ENCODE results near the gene PPFIA3.
"Not testable (repeated sequence)": the region's sequence is repeated elsewhere in the genome, so short reads cannot be mapped to it uniquely, and the experiment has no call there.

PPFIA3 gene

GRCh38 chr19:49125025-49125731, 5.8 kb downstream of the PPFIA3 start:
- DNase-seq: no peak

- no peak for DNase-seq
These were observed 7.2 kb downstream of the PPFIA3 start for GRCh38 chr19:49126575-49126974.

- not testable (repeated sequence) for DNase-seq
These were observed 7.9 kb downstream of the PPFIA3 start for GRCh38 chr19:49127225-49127624.

GRCh38 chr19:49127674-49128544, 8.6 kb downstream of the PPFIA3 start:
- peak; percentile 97 for DNase-seq

- DNase-seq: no peak
These were observed 9.3 kb downstream of the PPFIA3 start for GRCh38 chr19:49128545-49129237.

GRCh38 chr19:49129238-49129583, 9.9 kb downstream of the PPFIA3 start:
- DNase-seq: no peak

- no peak for DNase-seq
These were observed 11.0 kb downstream of the PPFIA3 start for GRCh38 chr19:49130325-49130724.

GRCh38 chr19:49132974-49133609, 13.7 kb downstream of the PPFIA3 start:
- peak; percentile 49 for DNase-seq

GRCh38 chr19:49133621-49134454, 14.5 kb downstream of the PPFIA3 start:
- peak; percentile 78 for DNase-seq

- DNase-seq: no peak
These were observed 16.3 kb downstream of the PPFIA3 start for GRCh38 chr19:49135686-49136085.

GRCh38 chr19:49136771-49137171, 17.4 kb downstream of the PPFIA3 start:
- DNase-seq: no peak

GRCh38 chr19:49140951-49141350, 21.6 kb downstream of the PPFIA3 start:
- DNase-seq: no peak

GRCh38 chr19:49141352-49141751, 22.0 kb downstream of the PPFIA3 start:
- DNase-seq: no peak

- DNase-seq: peak; percentile 85
These were observed 23.6 kb downstream of the PPFIA3 start for GRCh38 chr19:49142866-49143335.

GRCh38 chr19:49145573-49146407, 26.4 kb downstream of the PPFIA3 start:
- DNase-seq: peak; percentile 91

- DNase-seq: not testable (repeated sequence)
These were observed 27.0 kb downstream of the PPFIA3 start for GRCh38 chr19:49146408-49146770.

- no peak for DNase-seq
These were observed 28.8 kb downstream of the PPFIA3 start for GRCh38 chr19:49148044-49148682.

- peak; percentile 94 for DNase-seq
These were observed 29.7 kb downstream of the PPFIA3 start for GRCh38 chr19:49148784-49149651.

GRCh38 chr19:49149652-49150105, 30.3 kb downstream of the PPFIA3 start:
- DNase-seq: no peak

All from activated CD4-positive, alpha-beta T cell treated with anti-CD3 and anti-CD28 coated beads for 48 hours (primary cell).